Femur (tissue), 1 donor: ENCODE measurements around the gene ZSWIM6.

Experiments
- DNase-seq: peaks from one replicate; pipeline ENCODE4 v3.0.0-alpha.2; 2017

Gene ZSWIM6

DNA sequence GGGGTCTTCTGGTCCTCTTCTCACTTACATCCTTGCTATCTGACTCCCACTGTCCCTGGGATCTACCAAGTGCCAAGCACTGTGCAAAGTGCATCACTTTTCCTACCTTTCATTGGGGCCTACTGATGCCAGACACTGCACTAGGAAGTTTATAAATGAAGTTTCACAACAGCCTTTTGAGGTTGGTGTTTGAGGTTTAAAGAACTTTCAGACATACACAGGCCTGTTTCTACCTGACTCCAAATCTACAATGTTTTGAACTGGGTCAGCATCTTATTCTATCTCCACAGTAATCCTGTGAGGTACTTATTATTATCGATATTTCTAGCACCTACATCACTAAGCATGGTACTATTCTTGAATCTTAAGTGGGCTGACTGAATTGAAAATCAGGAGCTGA, 227.7 kb downstream of the ZSWIM6 start:
- no peak for DNase-seq

DNA sequence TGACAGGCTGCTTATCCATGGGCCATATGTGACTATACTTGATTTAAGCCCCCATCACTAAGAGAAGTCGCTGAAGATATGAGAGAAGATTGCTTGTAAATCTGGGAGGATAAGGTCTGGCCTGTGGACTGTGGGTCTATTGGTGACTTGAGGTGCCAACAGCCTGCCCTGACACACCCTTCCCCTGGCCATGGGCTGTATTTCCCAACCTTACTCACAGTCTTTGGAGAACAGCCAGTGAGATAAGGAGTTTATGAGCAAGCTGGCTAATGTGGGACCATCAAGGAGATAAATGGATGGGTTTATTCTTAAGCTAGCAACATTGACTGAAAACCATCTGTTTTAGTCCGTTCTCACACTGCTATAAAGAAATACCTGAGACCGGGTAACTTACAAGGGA, 231.3 kb downstream of the ZSWIM6 start:
- DNase-seq = no peak

DNA sequence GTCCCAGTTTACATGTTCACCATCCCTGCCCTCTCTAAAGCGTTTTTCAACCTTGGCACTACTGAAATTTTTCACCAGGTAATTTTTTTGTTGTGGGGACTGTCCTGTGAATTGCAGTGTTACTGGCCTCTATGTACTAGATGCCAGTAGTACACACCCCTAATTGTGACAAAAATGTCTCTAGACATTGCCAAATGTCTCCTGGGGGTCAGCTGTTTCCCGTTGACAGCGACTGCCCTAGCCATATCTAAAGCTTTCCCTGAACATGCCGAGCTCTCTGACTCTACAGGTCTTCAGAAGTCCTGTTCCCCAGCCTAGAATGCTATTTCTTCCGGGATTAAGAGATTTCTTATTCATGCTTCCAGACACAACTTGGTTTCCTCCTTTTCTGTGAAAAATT, 235.3 kb downstream of the ZSWIM6 start:
- no peak for DNase-seq

DNA sequence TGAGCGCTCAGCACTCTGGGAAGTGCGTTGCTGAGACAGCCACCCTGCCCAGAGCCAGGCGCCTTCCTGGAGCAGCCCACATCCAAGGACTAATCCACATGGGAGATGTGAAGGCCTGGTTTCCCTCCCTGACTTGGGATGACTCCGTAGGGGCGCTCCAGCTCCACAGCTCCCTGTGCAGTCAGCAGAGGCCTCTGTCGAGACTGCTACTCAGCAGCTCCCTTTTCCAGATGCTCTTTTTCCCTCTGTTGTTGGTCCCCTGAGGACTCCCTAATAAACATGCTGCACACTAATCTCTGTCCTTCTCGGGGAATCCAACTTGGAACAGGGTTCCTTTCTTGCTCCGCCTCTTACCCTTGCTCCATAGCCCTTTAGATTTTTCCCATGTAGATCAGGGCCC, 237.3 kb downstream of the ZSWIM6 start:
- DNase-seq = no peak

DNA sequence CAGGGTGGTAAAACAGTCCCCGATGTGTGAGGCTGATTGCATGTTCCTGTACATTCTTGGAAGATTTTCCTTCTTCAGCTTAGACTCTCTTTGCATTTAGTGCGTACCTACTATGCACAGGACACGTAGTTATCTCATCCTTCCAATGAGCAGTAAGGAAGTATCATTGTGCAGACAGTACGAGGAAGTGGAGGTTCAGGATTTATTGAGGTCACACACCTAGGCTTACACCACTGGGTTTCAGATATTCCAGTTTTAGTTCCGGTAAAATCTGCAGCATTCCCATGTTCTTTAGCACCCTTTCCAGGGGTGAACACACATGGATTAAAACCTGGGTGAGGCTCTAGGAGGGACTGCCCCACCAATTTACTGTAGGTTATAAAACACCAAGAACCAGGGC, 238.7 kb downstream of the ZSWIM6 start:
- no peak for DNase-seq

DNA sequence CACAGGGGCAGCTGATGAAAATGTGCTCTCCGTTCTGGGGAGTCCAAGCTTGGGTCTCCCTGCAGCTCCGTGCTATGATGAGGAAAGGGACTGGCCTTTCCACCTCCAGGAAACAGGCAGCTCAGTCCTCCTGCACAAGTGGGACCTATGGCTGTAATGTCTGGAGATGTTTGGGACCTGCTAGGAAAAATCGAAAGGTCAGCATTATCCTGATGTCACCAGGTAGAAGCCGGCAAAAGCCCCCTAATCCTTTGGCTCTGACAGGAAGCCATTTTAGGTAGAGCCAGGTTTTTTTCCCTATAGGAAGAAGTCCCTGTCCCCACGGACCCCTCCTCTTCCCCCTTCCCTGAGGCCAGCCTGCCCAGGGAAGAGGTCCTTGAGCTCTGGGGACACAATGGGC, 240.9 kb downstream of the ZSWIM6 start:
- no peak for DNase-seq

DNA sequence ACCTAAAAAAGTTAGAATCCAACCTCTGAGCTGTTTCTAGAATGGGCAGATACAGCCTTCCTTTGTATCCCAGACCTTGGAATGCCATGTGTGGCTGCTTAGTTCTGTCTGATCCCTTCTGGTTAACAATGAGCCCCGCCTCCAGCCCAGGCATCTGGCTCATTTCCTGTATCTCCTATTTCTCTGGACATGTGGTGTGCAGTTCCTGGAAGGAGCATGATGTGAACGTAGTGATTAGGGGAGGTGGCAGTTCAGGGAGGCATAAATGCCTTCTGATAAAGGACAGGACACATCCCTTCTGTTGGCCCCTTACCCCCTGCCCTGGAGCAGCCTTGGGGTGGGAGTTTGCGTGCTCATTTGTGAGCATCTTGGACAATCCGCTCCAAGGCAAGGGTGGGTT, 243.0 kb downstream of the ZSWIM6 start:
- peak; percentile 62 for DNase-seq

DNA sequence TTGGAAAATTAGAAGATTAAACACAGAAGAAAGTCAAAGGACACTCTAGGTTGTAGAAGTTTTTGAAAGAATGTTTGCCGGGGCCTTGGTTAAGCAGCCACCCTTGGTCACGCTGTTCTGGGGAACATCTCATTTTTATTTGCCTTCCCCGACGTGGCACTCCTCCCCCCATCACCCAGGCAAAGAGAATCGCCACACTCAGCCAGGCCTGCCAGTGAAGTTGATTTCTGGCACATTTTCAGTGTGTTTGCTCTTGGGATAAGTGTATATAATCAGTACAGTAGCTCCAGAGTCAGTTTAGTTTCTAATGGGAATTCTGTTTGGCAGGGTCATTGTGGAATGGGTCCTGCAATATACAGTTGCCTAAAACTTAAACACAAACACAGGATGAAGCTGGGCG, 243.5 kb downstream of the ZSWIM6 start:
- DNase-seq = no peak

DNA sequence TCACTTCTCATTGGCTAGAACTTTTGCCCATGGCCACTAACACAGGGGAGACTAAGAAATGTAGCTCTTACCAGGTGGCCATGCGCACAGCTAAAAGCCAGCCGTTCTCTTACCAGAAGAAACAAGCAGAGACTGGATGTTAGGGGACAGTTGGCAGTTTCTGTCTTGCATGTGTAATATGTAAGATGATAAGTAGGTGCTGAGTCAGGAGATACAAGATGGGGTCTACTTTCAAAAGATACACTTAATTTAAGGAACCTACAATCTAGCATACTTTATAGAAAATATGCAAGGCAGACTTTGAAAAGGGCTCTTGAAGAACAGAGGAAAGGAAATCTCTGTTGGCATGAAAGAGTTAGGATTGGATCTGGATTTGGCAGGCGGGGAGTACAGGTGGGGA, 244.5 kb downstream of the ZSWIM6 start:
- no peak for DNase-seq

DNA sequence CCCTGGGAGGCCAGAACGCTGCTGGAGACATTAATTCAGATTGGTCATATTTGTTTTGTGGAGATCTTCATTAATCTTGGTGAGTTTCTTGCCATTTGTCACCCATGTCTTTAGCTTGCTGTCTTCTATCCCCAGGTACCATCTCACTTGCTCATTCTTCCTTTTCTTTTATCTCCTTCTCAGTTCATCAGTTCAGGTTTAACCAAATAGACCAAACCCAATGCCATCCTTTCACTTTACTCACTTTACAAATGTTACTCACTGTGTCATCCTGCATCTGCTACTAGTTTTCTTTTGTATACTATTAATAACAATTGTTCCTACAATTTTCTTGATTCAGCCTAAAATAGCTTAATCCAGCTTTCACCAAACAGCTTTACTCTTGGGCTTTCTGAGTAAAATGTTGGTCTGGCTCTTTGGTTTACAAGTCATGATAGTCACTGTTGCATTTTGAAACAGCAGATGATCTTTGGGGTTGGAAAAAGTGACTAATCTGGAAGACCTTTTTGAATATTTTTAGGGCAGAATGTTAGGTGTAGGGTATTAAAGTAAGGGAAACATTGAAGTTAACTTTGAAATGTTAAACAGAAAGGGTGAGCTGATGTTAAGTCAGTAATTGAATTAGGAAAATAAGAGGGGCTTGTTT, 246.9 kb downstream of the ZSWIM6 start:
- no peak for DNase-seq

DNA sequence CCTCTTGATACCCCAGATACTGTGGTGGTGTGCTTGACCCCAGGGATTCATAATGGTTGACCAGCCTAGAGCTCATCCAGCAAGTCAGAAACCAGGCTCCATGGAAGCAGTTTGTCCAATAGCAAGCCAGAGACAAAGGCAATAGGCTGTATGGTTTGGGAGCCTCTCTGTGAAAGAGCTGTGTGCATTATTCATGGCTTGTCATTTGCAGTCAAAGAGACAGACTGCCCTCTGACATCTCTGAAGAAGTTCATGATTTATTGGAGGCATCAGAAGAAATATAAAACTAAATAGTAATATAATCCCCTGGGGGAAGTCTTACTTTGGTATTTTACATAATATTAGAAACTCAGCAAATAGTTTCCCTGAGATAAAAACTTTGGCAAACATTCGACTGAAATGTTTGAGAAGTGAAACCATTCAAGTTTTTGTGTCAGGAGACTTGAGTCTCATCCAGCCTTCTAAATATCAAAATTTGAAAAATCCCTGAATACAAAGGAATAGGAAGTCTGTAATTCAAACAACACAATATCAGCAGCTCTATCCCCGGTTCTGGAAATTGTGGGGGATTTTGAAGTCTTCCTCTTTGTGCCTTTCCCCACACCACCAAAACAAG, 250.3 kb downstream of the ZSWIM6 start:
- no peak for DNase-seq

DNA sequence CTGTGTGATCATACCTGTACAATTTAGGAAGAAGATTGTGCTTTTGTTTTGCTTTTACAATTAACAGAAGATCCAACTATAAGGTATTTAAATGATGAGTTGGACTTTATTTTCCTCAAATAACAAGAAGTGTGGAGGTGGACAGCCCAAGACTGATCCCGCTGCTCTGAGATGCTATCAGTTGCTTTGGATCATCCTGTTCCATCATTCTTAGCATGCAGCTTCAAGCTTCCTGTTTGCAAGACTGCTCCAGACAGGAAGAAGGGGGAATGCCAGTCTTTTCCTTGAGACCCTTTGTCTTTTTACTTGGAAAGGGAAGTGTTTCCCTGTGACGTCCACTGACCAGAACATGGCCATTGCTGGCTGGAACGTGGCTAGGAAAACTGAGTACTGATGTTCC, 250.8 kb downstream of the ZSWIM6 start:
- DNase-seq = no peak

DNA sequence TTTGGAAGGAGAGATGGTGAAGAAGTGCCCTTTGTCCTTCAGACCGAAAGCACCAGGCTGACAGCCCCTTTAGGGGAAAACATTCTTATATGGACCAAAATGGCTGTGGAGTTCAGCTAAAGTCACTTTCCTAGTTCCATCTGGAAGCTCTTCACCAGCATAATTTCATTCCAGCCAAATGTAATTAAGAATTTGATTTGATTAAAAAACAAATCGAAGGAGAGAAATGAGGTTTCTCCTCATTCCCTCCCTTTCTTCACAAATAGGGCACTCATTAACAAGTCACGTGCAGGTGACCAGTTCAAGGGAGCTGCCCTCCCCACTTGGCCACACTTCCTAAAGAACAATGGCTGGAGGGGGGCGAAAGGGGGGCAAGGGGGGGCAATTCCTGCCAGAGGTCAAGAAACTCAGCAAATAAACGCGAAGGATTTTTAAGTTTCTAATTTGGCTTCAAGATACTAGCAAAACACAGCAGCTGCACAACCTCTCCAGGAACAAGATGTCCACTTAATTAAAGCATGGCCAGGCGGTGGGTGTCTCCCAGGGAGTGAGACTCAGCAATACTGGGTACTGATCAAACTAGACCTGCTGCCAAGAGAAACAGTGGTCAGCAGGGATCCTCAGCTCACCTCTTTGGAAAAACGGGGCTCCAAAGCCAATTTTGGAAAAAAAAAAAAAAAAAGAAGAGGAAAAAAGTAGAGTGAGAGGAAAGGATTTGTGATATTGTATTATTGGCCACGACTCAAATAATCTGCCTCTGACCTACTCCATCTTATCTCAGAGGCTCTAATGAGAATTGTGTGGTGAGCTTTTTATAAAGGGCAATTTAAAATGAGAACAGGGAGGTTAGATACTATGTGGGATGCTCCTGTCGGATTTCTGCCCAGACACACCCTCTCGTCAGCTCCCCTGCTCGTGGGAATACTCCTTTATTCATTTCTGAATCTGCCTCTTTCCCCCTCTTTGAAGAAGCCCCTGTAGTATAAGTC, 254.3 kb downstream of the ZSWIM6 start:
- no peak for DNase-seq

DNA sequence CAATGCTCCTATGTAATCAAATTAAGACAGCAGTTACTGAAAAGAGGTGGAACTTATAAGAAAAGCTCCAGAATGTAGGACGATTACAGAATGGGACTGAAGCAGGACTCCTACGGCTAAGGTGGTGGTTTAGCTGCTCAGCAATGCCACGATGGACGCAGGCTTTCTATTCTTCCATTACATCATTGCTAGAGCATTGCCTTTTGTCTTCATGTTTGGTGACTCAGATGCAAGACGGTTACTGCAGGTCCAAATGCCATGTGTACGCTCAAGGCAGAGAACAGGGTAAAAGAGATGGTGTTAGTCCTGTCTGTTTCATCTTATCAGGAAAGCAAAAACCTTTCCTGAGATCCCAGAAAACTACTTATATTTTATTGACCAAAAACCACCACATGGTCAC, 255.1 kb downstream of the ZSWIM6 start:
- DNase-seq = no peak

DNA sequence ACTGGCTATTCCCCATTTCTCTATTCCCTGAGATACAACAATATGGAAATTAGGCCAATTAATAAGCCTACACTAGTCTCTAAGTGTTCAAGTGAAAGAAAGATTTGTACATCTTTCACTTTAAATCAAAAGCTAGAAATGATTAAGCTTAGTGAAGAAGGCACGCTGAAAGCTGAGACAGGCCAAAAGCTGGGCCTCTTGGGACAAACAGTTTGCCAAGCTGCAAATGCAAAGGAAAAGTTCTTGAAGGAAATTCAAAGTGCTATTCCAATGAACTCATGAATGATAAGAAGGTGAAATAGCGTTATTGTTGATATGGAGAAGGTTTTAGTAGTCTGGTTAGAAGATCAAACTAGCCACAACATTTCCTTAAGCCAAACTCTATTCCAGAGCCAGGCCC, 256.2 kb downstream of the ZSWIM6 start:
- no peak for DNase-seq

DNA sequence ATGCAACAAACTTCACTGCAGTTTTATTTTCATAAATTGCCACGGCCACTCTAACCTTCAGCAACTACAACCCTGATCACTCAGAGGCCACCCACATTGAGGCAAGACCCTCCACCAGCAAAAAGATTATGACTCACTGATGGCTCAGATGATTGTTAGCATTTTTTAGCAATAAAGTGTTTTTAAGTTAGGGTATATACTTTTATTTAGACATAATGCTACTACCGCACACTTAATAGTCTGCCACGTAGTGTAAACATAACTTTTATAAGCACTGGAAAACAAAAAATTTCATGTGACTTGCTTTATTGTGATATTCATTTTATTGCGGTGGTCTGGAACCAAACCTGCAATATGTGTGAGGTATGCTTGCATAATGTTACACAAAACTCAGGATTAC, 257.9 kb downstream of the ZSWIM6 start:
- no peak for DNase-seq

DNA sequence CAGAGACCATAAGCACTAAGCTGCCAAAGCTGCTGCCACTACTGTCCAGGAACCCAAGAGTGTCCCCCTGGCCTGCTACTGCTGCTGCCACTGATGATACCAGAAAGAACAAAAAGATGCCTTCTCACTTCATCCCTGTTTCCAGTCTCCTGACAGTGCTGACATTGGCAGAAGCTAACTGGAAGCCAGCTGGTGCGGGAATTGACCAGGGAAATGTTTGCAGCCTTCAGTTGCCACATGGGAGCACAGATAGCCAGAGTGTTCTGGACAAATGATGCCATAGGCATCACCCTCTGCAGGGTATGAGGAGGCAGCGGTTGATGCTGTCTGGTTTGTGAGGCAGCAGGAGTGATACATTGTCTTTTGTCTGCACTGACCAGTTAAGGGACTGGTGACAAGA, 258.4 kb downstream of the ZSWIM6 start:
- no peak for DNase-seq

DNA sequence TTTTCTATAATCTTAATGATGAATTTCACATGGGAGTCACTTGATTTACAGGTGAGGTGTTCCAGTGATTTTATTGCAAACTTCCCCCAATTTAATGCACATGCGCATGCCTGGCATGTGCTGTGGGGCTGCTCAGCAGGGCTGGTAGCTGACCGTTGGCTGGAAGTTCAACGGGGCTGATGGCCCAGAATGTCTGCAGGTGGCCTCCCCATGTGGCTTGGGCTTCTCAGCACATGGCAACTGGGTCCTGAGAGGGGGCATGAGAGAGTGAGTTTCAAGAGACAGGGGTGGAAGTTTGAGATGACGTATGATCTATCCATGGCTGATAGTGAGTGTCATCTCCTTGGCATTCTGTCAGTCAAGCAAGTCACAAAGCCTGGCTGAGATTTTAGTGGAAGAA, 259.8 kb downstream of the ZSWIM6 start:
- DNase-seq = no peak

DNA sequence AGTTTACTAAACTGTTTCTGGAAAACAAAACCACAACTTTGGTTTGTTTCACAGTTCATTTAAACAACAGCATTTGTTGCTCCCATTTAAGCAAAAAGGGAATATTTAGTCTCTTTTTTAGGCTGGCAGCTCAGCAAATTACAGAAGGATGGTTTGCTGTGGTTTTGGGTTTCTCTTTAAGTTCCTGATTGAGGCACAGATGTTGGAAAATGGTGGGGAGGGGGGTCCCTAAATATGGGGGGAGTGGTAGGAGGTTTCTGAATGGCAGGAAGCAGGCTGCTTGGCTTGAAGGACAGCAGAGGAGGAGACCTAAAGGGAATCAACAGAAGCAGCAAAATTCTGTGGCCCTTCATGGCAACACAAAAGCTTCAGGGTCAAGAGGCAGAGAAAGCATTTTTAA, 263.4 kb downstream of the ZSWIM6 start:
- DNase-seq = no peak
